GM12865 (cell line): ENCODE results near the gene GTPBP2.
A peak's percentile ranks its signal among the peaks of the same experiment; 100 is the strongest.

Experiments
- DNase-seq: peaks from one replicate; pipeline ENCODE4 v3.0.0; 2010; ENCODE audit warnings: low read depth
- H3K4me3 ChIP-seq: 2 replicates; pipeline ENCODE4 v1.5.1; 2011; ENCODE audit warnings: mild to moderate bottlenecking, low read depth, low read length, control low read depth
- CTCF ChIP-seq: IDR thresholded peaks from 2 replicates; pipeline ENCODE4 v1.5.1; 2011; ENCODE audit warnings: low read length, control low read depth, low read depth, inconsistent platforms; ENCODE audit not compliant: insufficient read depth; ENCODE audit errors: missing control alignments

The GTPBP2 gene

GRCh38 chr6:43629104-43629504 lies at the start of gene GTPBP2:
Gene GTPBP2, minus strand, starts transcription at chr6:43629264. Its CDS starts 102 bp downstream, at chr6:43629162.
- TF ChIP-seq CTCF, result no peak
- peak; percentile 99 for DNase-seq
- H3K4me3 ChIP-seq, result peak within 1 kb of the TSS; percentile 98

- no peak overlapping the region for H3K4me3 ChIP-seq
- DNase-seq, result no peak
- TF ChIP-seq CTCF, result no peak
Measured at GRCh38 chr6:43678341-43678740, 49.3 kb upstream of the GTPBP2 start.

- TF ChIP-seq CTCF, result no peak
- no peak overlapping the region for H3K4me3 ChIP-seq
- DNase-seq, result no peak
Measured at GRCh38 chr6:43677759-43678158, 48.7 kb upstream of the GTPBP2 start.

DNA sequence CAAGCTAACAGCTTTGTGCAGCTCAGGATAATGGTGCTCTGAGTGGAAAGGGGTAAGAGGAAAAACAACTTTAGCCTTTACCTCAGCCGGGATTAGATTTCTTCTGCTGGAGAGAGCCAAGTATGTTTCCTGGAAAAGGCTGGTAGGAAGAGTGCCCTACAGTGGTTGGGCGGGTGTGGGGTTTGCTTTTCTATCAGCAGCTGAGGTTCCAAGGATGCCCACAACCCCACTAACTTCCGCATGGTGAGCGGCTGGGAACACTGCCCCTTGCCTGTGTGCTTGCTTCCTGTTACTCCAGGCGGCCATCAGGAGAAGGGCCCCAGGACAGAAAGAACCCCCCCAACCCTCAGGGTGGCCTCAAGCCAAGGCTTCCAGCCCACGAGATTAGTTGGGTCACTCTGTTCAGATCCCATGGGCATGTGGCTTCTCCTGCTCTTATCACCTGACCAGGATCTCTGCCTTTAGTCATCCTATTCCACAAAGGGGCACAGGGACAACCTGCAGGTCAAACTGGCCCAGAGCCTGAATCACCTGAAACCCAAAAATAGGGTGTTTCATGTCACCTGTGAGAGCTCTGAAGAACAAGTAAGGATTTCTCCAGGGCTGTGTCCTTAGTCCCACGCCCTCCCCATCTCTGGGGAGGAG lies 48.0 kb upstream of the GTPBP2 start:
- TF ChIP-seq CTCF, result no peak
- H3K4me3 ChIP-seq, result no peak overlapping the region
- no peak for DNase-seq

DNA sequence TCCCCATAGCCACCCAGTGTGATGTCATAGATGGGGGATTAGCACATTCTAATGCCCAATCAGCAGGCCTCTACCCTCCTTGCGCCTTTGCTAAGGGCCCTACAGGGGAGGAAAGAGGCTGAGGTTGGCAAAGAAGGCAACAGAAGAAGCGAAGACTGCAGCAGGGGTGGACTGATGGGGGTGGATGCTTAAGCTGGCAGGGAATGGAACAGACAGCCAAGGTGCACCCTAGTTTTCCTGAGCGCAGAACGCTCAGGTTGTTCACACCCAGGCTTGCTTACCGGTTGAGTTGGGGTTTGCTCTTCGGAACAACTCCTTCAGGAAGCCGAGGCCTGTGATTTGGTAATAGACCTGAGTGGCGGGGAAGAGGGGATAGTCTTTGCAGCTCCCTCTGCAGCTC lies 45.9 kb upstream of the GTPBP2 start:
- TF ChIP-seq CTCF, result no peak
- no peak for DNase-seq
- H3K4me3 ChIP-seq, result no peak overlapping the region

- DNase-seq, result no peak
- TF ChIP-seq CTCF, result no peak
- no peak overlapping the region for H3K4me3 ChIP-seq
Measured at GRCh38 chr6:43674291-43674690, 45.2 kb upstream of the GTPBP2 start.

- no peak for TF ChIP-seq CTCF
- no peak overlapping the region for H3K4me3 ChIP-seq
- DNase-seq, result no peak
Measured at GRCh38 chr6:43673444-43674084, 44.5 kb upstream of the GTPBP2 start.
